ENCODE data around the gene RHOG.

Gene RHOG

DNA sequence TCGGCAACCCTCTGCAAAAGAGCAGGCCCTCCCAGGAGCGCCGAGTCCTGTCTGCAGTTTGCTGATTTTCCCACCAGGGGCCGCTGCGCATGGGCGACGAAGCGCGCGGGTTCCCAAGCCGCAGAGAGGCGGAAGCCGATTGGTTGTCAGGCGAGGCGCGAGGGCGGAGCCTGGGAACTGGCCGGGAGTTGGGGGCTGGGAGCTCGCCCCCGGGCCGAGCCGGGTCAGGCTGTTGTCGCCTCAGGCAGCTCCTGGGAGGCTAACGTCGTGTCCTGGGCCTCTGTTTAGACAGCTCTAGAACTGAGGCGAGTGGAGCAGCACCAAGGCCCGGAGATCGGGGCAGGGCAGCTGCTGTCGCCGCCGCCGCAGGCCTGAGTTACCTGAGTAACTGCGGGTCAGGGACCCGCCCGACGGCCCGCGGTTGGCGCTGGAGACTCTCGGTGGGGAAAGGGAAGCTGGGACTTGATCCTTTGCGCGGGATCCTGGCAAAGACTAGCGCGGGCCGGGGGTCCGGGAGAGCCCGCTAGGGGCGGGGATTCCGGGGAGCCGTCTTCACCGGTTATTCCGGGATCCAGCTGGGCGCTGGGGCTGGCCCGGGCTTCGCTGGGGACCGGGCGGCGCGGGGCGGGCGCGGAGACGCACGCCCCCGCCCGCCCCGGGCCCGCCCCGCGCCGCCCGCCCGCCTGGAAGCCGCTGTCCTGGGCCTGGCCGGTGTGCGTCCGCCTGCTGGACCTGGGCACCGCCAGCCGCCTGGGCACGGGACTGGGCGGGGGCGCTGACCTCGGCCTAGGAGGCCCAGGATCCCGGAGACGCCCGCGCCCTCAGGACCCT, 14.4 kb upstream of the RHOG start, which contains the start of gene STIM1:
Gene STIM1 (plus strand): TSS at position 688 of the 831 bp plus-strand sequence. CDS start 607 bp downstream, outside the sequence.
- Histone ChIP-seq H2BK15ac (ENCODE audit: low read depth, poor library complexity, severe bottlenecking) (peak within 1 kb of the TSS; percentile 90), H2BK120ac (ENCODE audit: low read depth, low read length) (peak within 1 kb of the TSS; percentile 90), H2AK5ac (ENCODE audit: low read length, severe bottlenecking) (peak within 1 kb of the TSS; percentile 11), H3K4ac (ENCODE audit: low read depth in 1 of 2, low read length in 2 of 2) (peak within 1 kb of the TSS; percentile 71 to 82), H2BK5ac (ENCODE audit: low read depth, low read length, poor library complexity, severe bottlenecking) (peak within 1 kb of the TSS; percentile 84), H3K27me3 (ENCODE audit: control insufficient read depth in 1 of 2, insufficient read depth in 1 of 2, low read length in 2 of 2) (no peaks in the 10 kb centered on the region), H3K4me1 (ENCODE audit: control insufficient read depth, insufficient read depth, low read depth, low read length) (peaks cover 16% of the 10 kb centered on the region), H3K9ac (ENCODE audit: low read length) (peak within 1 kb of the TSS; percentile 95), H3K14ac (ENCODE audit: low read length in 2 of 2) (peak within 1 kb of the TSS in 1 of 2 experiments; percentile 74), H4K8ac (ENCODE audit: low read length) (peak within 1 kb of the TSS; percentile 88), H3K9me3 (ENCODE audit: control insufficient read depth, low read length) (no peaks in the 10 kb centered on the region), H3K4me2 (ENCODE audit: low read length, poor library complexity, severe bottlenecking) (peak within 1 kb of the TSS; percentile 96), H3K79me1 (replicated peaks; ENCODE audit: low read length, poor library complexity, severe bottlenecking) (peaks cover 3% of the 10 kb centered on the region), H4K91ac (ENCODE audit: low read length) (peak within 1 kb of the TSS; percentile 90), H3K4me3 (ENCODE audit: insufficient read depth in 1 of 2, low read depth in 1 of 2, low read length in 2 of 2) (peak within 1 kb of the TSS; percentile 84 to 92), H3K27ac (ENCODE audit: low read length, poor library complexity, severe bottlenecking) (peak within 1 kb of the TSS; percentile 89), H2BK12ac (ENCODE audit: low read length in 2 of 2) (peak within 1 kb of the TSS; percentile 2 to 56), H2AFZ (ENCODE audit: low read depth, low read length) (peak within 1 kb of the TSS; percentile 60), H3K23ac (ENCODE audit: low read length in 2 of 2) (peak within 1 kb of the TSS; percentile 67 to 68), H3K18ac (ENCODE audit: low read depth in 1 of 2, low read length in 2 of 2) (peak within 1 kb of the TSS; percentile 67 to 87), H3K36me3 (ENCODE audit: control insufficient read depth in 1 of 2, insufficient read depth in 2 of 2, low read depth in 1 of 2, low read length in 2 of 2) (no peaks in the 10 kb centered on the region)
- under 1% methylated on average over 51 of the region's 87 CpGs for WGBS
- peak; percentile 94 for DNase-seq

DNA sequence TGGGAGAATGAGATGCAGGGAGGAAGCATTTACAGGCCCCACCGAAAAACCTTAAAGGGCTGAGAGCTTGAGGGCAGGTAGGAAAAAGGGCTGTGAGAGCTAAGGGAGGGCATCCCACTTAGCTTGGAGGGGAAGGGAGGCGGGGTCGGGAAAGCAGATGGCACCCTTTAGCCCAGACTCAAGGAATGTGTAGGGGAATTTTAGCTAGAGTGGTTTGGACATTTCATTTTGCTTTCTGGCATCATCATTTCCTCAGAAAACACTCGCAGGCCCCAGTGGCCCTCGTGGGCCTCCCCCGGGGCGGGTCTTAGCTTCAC, 13.9 kb upstream of the RHOG start:
- peak overlapping the region; percentile 1 for H4K91ac ChIP-seq (ENCODE audit: low read length)
- 14% methylated on average over 7 of the region's 7 CpGs for WGBS

DNA sequence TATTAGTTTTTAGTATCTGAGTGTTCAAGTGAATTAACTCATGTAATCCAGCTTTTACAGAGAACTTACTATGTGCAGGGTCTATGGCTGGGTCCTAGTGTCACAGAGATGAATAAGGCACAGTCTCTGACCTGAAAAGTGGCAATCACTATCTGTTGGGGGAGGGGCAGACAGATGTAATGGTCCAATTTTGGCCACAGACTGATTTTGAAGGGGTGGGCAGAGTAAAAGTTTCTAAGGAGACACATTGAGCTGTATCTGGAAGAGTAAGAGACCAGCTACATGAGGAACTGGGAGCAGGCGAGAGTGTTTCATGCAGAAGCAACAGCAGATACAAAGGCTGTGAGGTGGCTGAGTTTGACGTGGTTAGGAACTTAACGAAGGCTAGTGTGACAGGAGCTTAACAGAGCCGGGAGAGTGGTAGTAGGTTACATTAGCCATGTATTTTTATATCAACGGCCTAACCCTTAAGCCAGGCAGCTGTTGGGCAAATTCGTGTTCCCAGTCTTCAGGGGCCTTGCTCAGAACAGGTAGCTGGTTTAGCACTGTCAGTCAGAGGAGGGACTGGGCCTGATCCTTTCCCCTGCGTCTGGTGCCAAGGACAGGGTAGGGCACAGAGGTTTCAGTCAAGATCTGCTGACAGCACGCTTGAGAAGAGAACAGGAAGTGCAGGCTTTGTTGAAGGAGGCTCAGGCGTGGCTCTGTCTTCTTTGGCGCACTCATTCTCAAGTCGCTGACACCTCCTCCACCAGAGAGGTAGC, 13.3 kb upstream of the RHOG start:
- Histone ChIP-seq H3K4ac (ENCODE audit: low read depth in 1 of 2, low read length in 2 of 2) (peak overlapping the region in 1 of 2 experiments; percentile 6), H3K79me1 (replicated peaks; ENCODE audit: low read length, poor library complexity, severe bottlenecking) (peaks cover 3% of the 10 kb centered on the region), H3K27ac (ENCODE audit: low read length, poor library complexity, severe bottlenecking) (no peak overlapping the region), H3K9me3 (ENCODE audit: control insufficient read depth, low read length) (no peaks in the 10 kb centered on the region), H3K14ac (ENCODE audit: low read length in 2 of 2) (no peak overlapping the region), H2BK15ac (ENCODE audit: low read depth, poor library complexity, severe bottlenecking) (no peak overlapping the region), H2AFZ (ENCODE audit: low read depth, low read length) (peak overlapping the region; percentile 49), H2AK5ac (ENCODE audit: low read length, severe bottlenecking) (peak overlapping the region; percentile 11), H3K27me3 (ENCODE audit: control insufficient read depth in 1 of 2, insufficient read depth in 1 of 2, low read length in 2 of 2) (no peaks in the 10 kb centered on the region), H2BK120ac (ENCODE audit: low read depth, low read length) (no peak overlapping the region), H3K4me3 (ENCODE audit: insufficient read depth in 1 of 2, low read depth in 1 of 2, low read length in 2 of 2) (no peak overlapping the region), H2BK5ac (ENCODE audit: low read depth, low read length, poor library complexity, severe bottlenecking) (no peak overlapping the region), H3K18ac (ENCODE audit: low read depth in 1 of 2, low read length in 2 of 2) (peak overlapping the region; percentile 3 to 73), H2BK12ac (ENCODE audit: low read length in 2 of 2) (peak overlapping the region; percentile 2 to 23), H3K4me2 (ENCODE audit: low read length, poor library complexity, severe bottlenecking) (no peak overlapping the region), H4K91ac (ENCODE audit: low read length) (peak overlapping the region; percentile 1), H3K4me1 (ENCODE audit: control insufficient read depth, insufficient read depth, low read depth, low read length) (peaks cover 11% of the 10 kb centered on the region), H3K36me3 (ENCODE audit: control insufficient read depth in 1 of 2, insufficient read depth in 2 of 2, low read depth in 1 of 2, low read length in 2 of 2) (no peaks in the 10 kb centered on the region), H3K9ac (ENCODE audit: low read length) (peak overlapping the region; percentile 72), H3K23ac (ENCODE audit: low read length in 2 of 2) (no peak overlapping the region), H4K8ac (ENCODE audit: low read length) (peak overlapping the region; percentile 33)
- DNase-seq: no peak
- 83% methylated on average over 11 of the region's 11 CpGs for WGBS

More for the DNA sequence above, 13.9 kb upstream of the RHOG start:
- Histone ChIP-seq H3K9me3 (ENCODE audit: control insufficient read depth, low read length) (no peaks in the 10 kb centered on the region), H3K4me3 (ENCODE audit: insufficient read depth in 1 of 2, low read depth in 1 of 2, low read length in 2 of 2) (peak overlapping the region in 1 of 2 experiments; percentile 92), H3K4ac (ENCODE audit: low read depth in 1 of 2, low read length in 2 of 2) (peak overlapping the region in 1 of 2 experiments; percentile 6), H3K79me1 (replicated peaks; ENCODE audit: low read length, poor library complexity, severe bottlenecking) (peaks cover 3% of the 10 kb centered on the region), H3K4me2 (ENCODE audit: low read length, poor library complexity, severe bottlenecking) (peak overlapping the region; percentile 47), H2BK15ac (ENCODE audit: low read depth, poor library complexity, severe bottlenecking) (no peak overlapping the region), H3K23ac (ENCODE audit: low read length in 2 of 2) (no peak overlapping the region), H2AK5ac (ENCODE audit: low read length, severe bottlenecking) (peak overlapping the region; percentile 11), H2AFZ (ENCODE audit: low read depth, low read length) (peak overlapping the region; percentile 49), H2BK120ac (ENCODE audit: low read depth, low read length) (no peak overlapping the region), H3K9ac (ENCODE audit: low read length) (peak overlapping the region; percentile 72), H2BK5ac (ENCODE audit: low read depth, low read length, poor library complexity, severe bottlenecking) (no peak overlapping the region), H3K4me1 (ENCODE audit: control insufficient read depth, insufficient read depth, low read depth, low read length) (peaks cover 16% of the 10 kb centered on the region), H4K8ac (ENCODE audit: low read length) (peak overlapping the region; percentile 33), H3K36me3 (ENCODE audit: control insufficient read depth in 1 of 2, insufficient read depth in 2 of 2, low read depth in 1 of 2, low read length in 2 of 2) (no peaks in the 10 kb centered on the region), H3K14ac (ENCODE audit: low read length in 2 of 2) (no peak overlapping the region), H2BK12ac (ENCODE audit: low read length in 2 of 2) (peak overlapping the region in 1 of 2 experiments; percentile 2), H3K27me3 (ENCODE audit: control insufficient read depth in 1 of 2, insufficient read depth in 1 of 2, low read length in 2 of 2) (no peaks in the 10 kb centered on the region), H3K27ac (ENCODE audit: low read length, poor library complexity, severe bottlenecking) (no peak overlapping the region), H3K18ac (ENCODE audit: low read depth in 1 of 2, low read length in 2 of 2) (peak overlapping the region in 1 of 2 experiments; percentile 3)
- DNase-seq: no peak

DNA sequence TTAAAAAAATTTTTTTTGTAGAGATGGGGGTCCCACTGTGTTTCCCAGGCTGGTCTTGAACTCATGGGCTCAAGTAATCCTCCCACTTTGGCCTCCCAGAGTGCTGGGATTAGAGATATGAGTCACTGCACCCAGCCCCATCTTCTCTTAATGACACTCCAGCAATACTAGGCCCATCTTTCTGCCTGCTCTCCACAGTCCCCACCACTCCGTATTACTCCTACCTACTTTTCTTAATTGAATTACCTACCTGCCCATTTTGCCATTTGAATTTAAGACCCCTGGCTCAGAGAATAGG, 12.7 kb upstream of the RHOG start:
- Histone ChIP-seq H2BK5ac (ENCODE audit: low read depth, low read length, poor library complexity, severe bottlenecking) (no peak overlapping the region), H4K8ac (ENCODE audit: low read length) (no peak overlapping the region), H2BK12ac (ENCODE audit: low read length in 2 of 2) (no peak overlapping the region), H2BK15ac (ENCODE audit: low read depth, poor library complexity, severe bottlenecking) (no peak overlapping the region), H2AK5ac (ENCODE audit: low read length, severe bottlenecking) (no peak overlapping the region), H4K91ac (ENCODE audit: low read length) (no peak overlapping the region), H2BK120ac (ENCODE audit: low read depth, low read length) (no peak overlapping the region), H3K79me1 (replicated peaks; ENCODE audit: low read length, poor library complexity, severe bottlenecking) (peaks cover 3% of the 10 kb centered on the region), H3K4me3 (ENCODE audit: insufficient read depth in 1 of 2, low read depth in 1 of 2, low read length in 2 of 2) (no peak overlapping the region), H3K27ac (ENCODE audit: low read length, poor library complexity, severe bottlenecking) (no peak overlapping the region), H3K4me2 (ENCODE audit: low read length, poor library complexity, severe bottlenecking) (no peak overlapping the region), H2AFZ (ENCODE audit: low read depth, low read length) (no peak overlapping the region), H3K4ac (ENCODE audit: low read depth in 1 of 2, low read length in 2 of 2) (no peak overlapping the region), H3K14ac (ENCODE audit: low read length in 2 of 2) (no peak overlapping the region), H3K9me3 (ENCODE audit: control insufficient read depth, low read length) (no peaks in the 10 kb centered on the region), H3K36me3 (ENCODE audit: control insufficient read depth in 1 of 2, insufficient read depth in 2 of 2, low read depth in 1 of 2, low read length in 2 of 2) (no peaks in the 10 kb centered on the region), H3K9ac (ENCODE audit: low read length) (no peak overlapping the region), H3K18ac (ENCODE audit: low read depth in 1 of 2, low read length in 2 of 2) (no peak overlapping the region), H3K4me1 (ENCODE audit: control insufficient read depth, insufficient read depth, low read depth, low read length) (peaks cover 10% of the 10 kb centered on the region), H3K27me3 (ENCODE audit: control insufficient read depth in 1 of 2, insufficient read depth in 1 of 2, low read length in 2 of 2) (no peaks in the 10 kb centered on the region), H3K23ac (ENCODE audit: low read length in 2 of 2) (no peak overlapping the region)
- WGBS: no CpG with 5 or more reads among the region's 1 CpG
- no peak for DNase-seq

Data from mesenchymal stem cell (in vitro differentiated cells and primary cell).